ENCODE measurements around the gene CHI3L1.

DNA sequence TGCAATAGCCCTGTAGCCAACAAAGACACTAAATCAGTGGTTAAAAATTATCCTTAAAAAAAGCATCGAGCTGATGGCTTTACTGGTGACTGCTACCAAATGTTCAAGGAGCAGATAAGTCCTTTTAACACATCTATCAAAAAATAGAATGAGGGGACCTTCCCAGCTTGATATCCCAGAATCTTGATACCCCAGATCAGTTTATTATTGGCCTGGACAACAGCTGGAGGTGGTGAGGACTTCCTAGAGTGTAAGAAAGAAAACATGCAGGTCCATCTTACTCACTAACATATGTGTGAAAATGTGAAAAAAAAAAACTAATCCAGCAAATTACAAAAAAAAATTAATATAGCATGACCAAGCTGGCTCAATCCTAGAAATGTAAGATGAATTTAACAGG, 21.7 kb upstream of the CHI3L1 start:
- TF ChIP-seq, protein P1, sequence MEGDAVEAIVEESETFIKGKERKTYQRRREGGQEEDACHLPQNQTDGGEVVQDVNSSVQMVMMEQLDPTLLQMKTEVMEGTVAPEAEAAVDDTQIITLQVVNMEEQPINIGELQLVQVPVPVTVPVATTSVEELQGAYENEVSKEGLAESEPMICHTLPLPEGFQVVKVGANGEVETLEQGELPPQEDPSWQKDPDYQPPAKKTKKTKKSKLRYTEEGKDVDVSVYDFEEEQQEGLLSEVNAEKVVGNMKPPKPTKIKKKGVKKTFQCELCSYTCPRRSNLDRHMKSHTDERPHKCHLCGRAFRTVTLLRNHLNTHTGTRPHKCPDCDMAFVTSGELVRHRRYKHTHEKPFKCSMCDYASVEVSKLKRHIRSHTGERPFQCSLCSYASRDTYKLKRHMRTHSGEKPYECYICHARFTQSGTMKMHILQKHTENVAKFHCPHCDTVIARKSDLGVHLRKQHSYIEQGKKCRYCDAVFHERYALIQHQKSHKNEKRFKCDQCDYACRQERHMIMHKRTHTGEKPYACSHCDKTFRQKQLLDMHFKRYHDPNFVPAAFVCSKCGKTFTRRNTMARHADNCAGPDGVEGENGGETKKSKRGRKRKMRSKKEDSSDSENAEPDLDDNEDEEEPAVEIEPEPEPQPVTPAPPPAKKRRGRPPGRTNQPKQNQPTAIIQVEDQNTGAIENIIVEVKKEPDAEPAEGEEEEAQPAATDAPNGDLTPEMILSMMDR (IDR thresholded peaks at IDR 0.05; ENCODE audit: poor library complexity): no peak
- TF ChIP-seq EZH2 (IDR thresholded peaks at IDR 0.05; ENCODE audit: borderline replicate concordance) (no peak), EZH2phosphoT487 (IDR thresholded peaks at IDR 0.05; ENCODE audit: low read depth, severe bottlenecking, unreplicated experiment) (no peak)
